ENCODE data around the gene PAQR7. TPM values are rescaled to one million over a fixed set of nuclear protein-coding genes. Genes with fewer than 3 reads are reported as not detected.

The PAQR7 gene
- total RNA-seq, 1 donor from 2014 or later, result 15.1 TPM

GRCh38 chr1:25829046-25829445, 46.5 kb downstream of the PAQR7 start:
- peaks cover 54% of the 10 kb centered on the region for H3K36me3 ChIP-seq (ENCODE audit: insufficient read depth, low read length)
- no peaks in the 10 kb centered on the region for H3K4me1 Mint-ChIP-seq (ENCODE audit: low read depth, unreplicated experiment)
- H3K4me2 ChIP-seq (ENCODE audit: low read length), result no peak overlapping the region
- H4K20me1 ChIP-seq (ENCODE audit: insufficient read depth, low read length), result peaks cover 16% of the 10 kb centered on the region
- FAIRE-seq (no peak), DNase-seq (ENCODE audit: low read depth) (no peak)
- TF ChIP-seq CTCF (IDR thresholded peaks at IDR 0.05; ENCODE audit: insufficient read depth, low read depth, low read length) (no peak), EZH2 (IDR thresholded peaks at IDR 0.05; ENCODE audit: insufficient read depth, low read length) (no peak)
- no peaks in the 10 kb centered on the region for H3K27me3 Mint-ChIP-seq (ENCODE audit: low read depth, unreplicated experiment)
- H3K9ac ChIP-seq (ENCODE audit: low read length), result no peak overlapping the region
- no peaks in the 10 kb centered on the region for H3K9me3 Mint-ChIP-seq (ENCODE audit: unreplicated experiment)
- peaks cover 10% of the 10 kb centered on the region for H3K79me2 ChIP-seq (ENCODE audit: insufficient read depth, low read length)
- no peak overlapping the region for H3K27ac ChIP-seq (ENCODE audit: low read depth, low read length)
- H3K4me1 ChIP-seq (ENCODE audit: insufficient read depth, low read length), result no peaks in the 10 kb centered on the region
- H2AFZ ChIP-seq (ENCODE audit: low read depth, low read length), result no peak overlapping the region
- H3K4me3 Mint-ChIP-seq (ENCODE audit: unreplicated experiment), result no peak overlapping the region
- H3K4me3 ChIP-seq (ENCODE audit: insufficient read depth, low read depth, low read length), result no peak overlapping the region
- H3K27ac Mint-ChIP-seq (ENCODE audit: unreplicated experiment), result no peak overlapping the region
- no peaks in the 10 kb centered on the region for H3K9me3 ChIP-seq (ENCODE audit: insufficient read depth, low read depth, low read length)
- no peaks in the 10 kb centered on the region for H3K27me3 ChIP-seq (ENCODE audit: insufficient read depth, low read length)
- peaks cover 23% of the 10 kb centered on the region for H3K36me3 Mint-ChIP-seq (ENCODE audit: low read depth, unreplicated experiment)

DNA sequence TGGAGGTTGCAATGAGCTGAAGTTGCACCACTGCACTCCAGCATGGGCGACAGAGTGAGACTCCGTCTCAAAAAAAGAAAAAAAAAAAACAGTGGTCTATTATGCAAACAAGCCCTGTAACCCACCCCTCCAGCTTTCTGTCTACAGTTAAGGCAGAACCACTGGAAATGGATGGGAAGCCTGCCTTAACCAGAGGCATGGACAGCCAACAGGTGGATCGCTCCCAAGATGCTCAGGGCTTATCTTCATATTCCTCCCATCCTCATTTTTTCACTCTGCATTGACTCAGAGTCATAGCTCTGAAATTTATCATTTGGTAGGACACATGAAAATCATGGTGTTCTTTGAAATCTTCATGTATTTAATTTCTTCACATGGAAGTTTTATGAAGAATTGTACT, 47.0 kb downstream of the PAQR7 start:
- TF ChIP-seq EZH2 (IDR thresholded peaks at IDR 0.05; ENCODE audit: insufficient read depth, low read length), result no peak
- TF ChIP-seq CTCF (IDR thresholded peaks at IDR 0.05; ENCODE audit: insufficient read depth, low read depth, low read length), result no peak
- Histone ChIP-seq H3K9ac (ENCODE audit: low read length) (no peak overlapping the region), H3K4me1 (ENCODE audit: insufficient read depth, low read length) (no peaks in the 10 kb centered on the region), H4K20me1 (ENCODE audit: insufficient read depth, low read length) (peaks cover 19% of the 10 kb centered on the region), H2AFZ (ENCODE audit: low read depth, low read length) (no peak overlapping the region), H3K4me3 (ENCODE audit: insufficient read depth, low read depth, low read length) (no peak overlapping the region), H3K79me2 (ENCODE audit: insufficient read depth, low read length) (peaks cover 16% of the 10 kb centered on the region), H3K27ac (ENCODE audit: low read depth, low read length) (no peak overlapping the region), H3K9me3 (ENCODE audit: insufficient read depth, low read depth, low read length) (no peaks in the 10 kb centered on the region), H3K4me2 (ENCODE audit: low read length) (no peak overlapping the region), H3K27me3 (ENCODE audit: insufficient read depth, low read length) (no peaks in the 10 kb centered on the region), H3K36me3 (ENCODE audit: insufficient read depth, low read length) (peaks cover 49% of the 10 kb centered on the region)
- Mint-ChIP-seq H3K27me3 (ENCODE audit: low read depth, unreplicated experiment) (no peaks in the 10 kb centered on the region), H3K27ac (ENCODE audit: unreplicated experiment) (no peak overlapping the region), H3K36me3 (ENCODE audit: low read depth, unreplicated experiment) (peaks cover 23% of the 10 kb centered on the region), H3K4me1 (ENCODE audit: low read depth, unreplicated experiment) (no peaks in the 10 kb centered on the region), H3K9me3 (ENCODE audit: unreplicated experiment) (no peaks in the 10 kb centered on the region), H3K4me3 (ENCODE audit: unreplicated experiment) (no peak overlapping the region)
- no peak for FAIRE-seq
- no peak for DNase-seq (ENCODE audit: low read depth)

GRCh38 chr1:25826571-25826970, 48.9 kb downstream of the PAQR7 start:
- H3K4me3 ChIP-seq (ENCODE audit: insufficient read depth, low read depth, low read length), result no peak overlapping the region
- Mint-ChIP-seq H3K9me3 (ENCODE audit: unreplicated experiment) (no peaks in the 10 kb centered on the region), H3K27ac (ENCODE audit: unreplicated experiment) (no peak overlapping the region), H3K4me3 (ENCODE audit: unreplicated experiment) (no peak overlapping the region), H3K27me3 (ENCODE audit: low read depth, unreplicated experiment) (no peaks in the 10 kb centered on the region), H3K36me3 (ENCODE audit: low read depth, unreplicated experiment) (peaks cover 21% of the 10 kb centered on the region), H3K4me1 (ENCODE audit: low read depth, unreplicated experiment) (peaks cover 4% of the 10 kb centered on the region)
- H3K27me3 ChIP-seq (ENCODE audit: insufficient read depth, low read length), result no peaks in the 10 kb centered on the region
- peaks cover 34% of the 10 kb centered on the region for H4K20me1 ChIP-seq (ENCODE audit: insufficient read depth, low read length)
- no peak overlapping the region for H3K27ac ChIP-seq (ENCODE audit: low read depth, low read length)
- FAIRE-seq (no peak), DNase-seq (ENCODE audit: low read depth) (no peak)
- no peak overlapping the region for H3K9ac ChIP-seq (ENCODE audit: low read length)
- peaks cover 38% of the 10 kb centered on the region for H3K36me3 ChIP-seq (ENCODE audit: insufficient read depth, low read length)
- peaks cover 34% of the 10 kb centered on the region for H3K79me2 ChIP-seq (ENCODE audit: insufficient read depth, low read length)
- no peaks in the 10 kb centered on the region for H3K9me3 ChIP-seq (ENCODE audit: insufficient read depth, low read depth, low read length)
- no peak overlapping the region for H3K4me2 ChIP-seq (ENCODE audit: low read length)
- peaks cover 4% of the 10 kb centered on the region for H3K4me1 ChIP-seq (ENCODE audit: insufficient read depth, low read length)
- H2AFZ ChIP-seq (ENCODE audit: low read depth, low read length), result no peak overlapping the region
- TF ChIP-seq EZH2 (IDR thresholded peaks at IDR 0.05; ENCODE audit: insufficient read depth, low read length), result no peak
- TF ChIP-seq CTCF (IDR thresholded peaks at IDR 0.05; ENCODE audit: insufficient read depth, low read depth, low read length), result no peak

Measured in astrocyte (in vitro differentiated cells and primary cell).